Measurements from ENCODE around the gene MMS19. TPM values are rescaled to one million over a fixed set of nuclear protein-coding genes. Genes with fewer than 3 reads are reported as not detected.
"Not testable (repeated sequence)": the region's sequence is repeated elsewhere in the genome, so short reads cannot be mapped to it uniquely, and the experiment has no call there.

Gene MMS19
- total RNA-seq, 4 donors from 2014 or later: 62.8 to 116 (median 106) TPM

DNA sequence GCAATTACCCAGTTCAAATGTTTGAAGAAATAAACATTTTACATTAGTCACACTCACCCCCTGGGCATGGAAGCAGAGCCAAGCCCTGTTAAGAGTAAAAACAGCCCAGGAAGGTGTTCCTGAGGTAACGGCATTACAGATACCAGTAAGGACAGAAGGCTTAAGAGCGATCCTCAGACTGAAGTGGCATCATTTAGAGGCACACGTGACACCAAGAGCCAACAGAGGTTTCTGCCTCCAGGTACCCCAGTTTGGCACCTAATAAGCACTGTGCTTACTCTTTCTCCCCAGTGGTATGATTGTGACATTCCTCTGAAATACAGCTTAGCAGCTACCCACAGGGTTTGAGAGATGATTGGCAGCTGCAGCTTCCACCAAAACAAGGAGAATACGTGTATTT is 17.2 kb downstream of the MMS19 start:
- TF ChIP-seq EP300 (IDR thresholded peaks at IDR 0.05; ENCODE audit: low read depth): no peak
- no peak for TF ChIP-seq POLR2A (IDR thresholded peaks at IDR 0.05)
- TF ChIP-seq, protein P1, sequence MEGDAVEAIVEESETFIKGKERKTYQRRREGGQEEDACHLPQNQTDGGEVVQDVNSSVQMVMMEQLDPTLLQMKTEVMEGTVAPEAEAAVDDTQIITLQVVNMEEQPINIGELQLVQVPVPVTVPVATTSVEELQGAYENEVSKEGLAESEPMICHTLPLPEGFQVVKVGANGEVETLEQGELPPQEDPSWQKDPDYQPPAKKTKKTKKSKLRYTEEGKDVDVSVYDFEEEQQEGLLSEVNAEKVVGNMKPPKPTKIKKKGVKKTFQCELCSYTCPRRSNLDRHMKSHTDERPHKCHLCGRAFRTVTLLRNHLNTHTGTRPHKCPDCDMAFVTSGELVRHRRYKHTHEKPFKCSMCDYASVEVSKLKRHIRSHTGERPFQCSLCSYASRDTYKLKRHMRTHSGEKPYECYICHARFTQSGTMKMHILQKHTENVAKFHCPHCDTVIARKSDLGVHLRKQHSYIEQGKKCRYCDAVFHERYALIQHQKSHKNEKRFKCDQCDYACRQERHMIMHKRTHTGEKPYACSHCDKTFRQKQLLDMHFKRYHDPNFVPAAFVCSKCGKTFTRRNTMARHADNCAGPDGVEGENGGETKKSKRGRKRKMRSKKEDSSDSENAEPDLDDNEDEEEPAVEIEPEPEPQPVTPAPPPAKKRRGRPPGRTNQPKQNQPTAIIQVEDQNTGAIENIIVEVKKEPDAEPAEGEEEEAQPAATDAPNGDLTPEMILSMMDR (IDR thresholded peaks at IDR 0.05): no peak
- no peak for TF ChIP-seq POLR2AphosphoS5 (IDR thresholded peaks at IDR 0.05)
- H3K36me3 ChIP-seq: peaks cover 0 to 45% (median 20%) of the 10 kb centered on the region in 4 donors
- peaks cover 0 to 3% (median 0%) of the 10 kb centered on the region in 4 donors for H3K4me1 ChIP-seq
- intact Hi-C loops (cut with DNase I; ENCODE audit: low total_unique reads) (no loop called here), in situ Hi-C loops (cut with MboI; ENCODE audit: low pct_ligation_motif_present in 1 of 4, low pct_unique_long_range_greater_than_20kb in 1 of 4, low sequenced_read_pairs in 3 of 4) (no loop called here)
- H3K4me3 ChIP-seq: no peak overlapping the region
- DNase-seq: no peak
- H3K27ac ChIP-seq: no peak overlapping the region
- no peaks in the 10 kb centered on the region for H3K9me3 ChIP-seq
- H3K27me3 ChIP-seq: no peaks in the 10 kb centered on the region
- 95 to 100% methylated on average over 2 to 4 of the region's 4 CpGs for WGBS, 2 donors (ENCODE audit: low coverage in 1 of 2)

DNA sequence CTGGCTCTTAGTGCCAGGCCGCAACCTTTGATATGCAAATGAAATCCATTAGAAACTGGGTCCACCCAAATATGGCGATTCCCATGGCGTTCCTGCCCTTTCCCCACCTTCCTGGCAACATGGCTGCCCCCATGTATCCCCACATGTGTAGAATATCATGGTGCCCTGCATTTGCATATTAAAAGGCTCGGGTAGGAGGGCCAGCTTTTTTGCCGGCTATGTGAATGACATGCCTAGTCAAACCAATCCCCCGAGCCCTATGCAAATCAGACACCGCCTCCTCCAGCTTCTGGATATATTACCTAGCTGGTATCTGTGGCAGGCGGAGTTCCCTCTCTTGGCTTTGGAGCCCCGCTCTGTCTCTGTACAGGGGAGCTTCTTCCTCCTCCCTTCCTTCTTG is 18.3 kb downstream of the MMS19 start:
- Histone ChIP-seq H3K9me3 (no peaks in the 10 kb centered on the region), H3K27ac (no peak overlapping the region), H3K36me3 (peaks cover 0 to 56% (median 24%) of the 10 kb centered on the region in 4 donors), H3K4me3 (no peak overlapping the region), H3K4me1 (no peaks in the 10 kb centered on the region), H3K27me3 (no peaks in the 10 kb centered on the region)
- intact Hi-C loops (cut with DNase I; ENCODE audit: low total_unique reads) (no loop called here), in situ Hi-C loops (cut with MboI; ENCODE audit: low pct_ligation_motif_present in 1 of 4, low pct_unique_long_range_greater_than_20kb in 1 of 4, low sequenced_read_pairs in 3 of 4) (no loop called here)
- WGBS, 2 donors (ENCODE audit: low coverage in 1 of 2): 85 to 88% methylated on average over 5 to 9 of the region's 9 CpGs
- TF ChIP-seq POLR2AphosphoS5 (IDR thresholded peaks at IDR 0.05) (no peak), POLR2A (IDR thresholded peaks at IDR 0.05) (no peak), EP300 (IDR thresholded peaks at IDR 0.05; ENCODE audit: low read depth) (no peak)
- TF ChIP-seq, protein P1 (IDR thresholded peaks at IDR 0.05): no peak
- DNase-seq: no peak

DNA sequence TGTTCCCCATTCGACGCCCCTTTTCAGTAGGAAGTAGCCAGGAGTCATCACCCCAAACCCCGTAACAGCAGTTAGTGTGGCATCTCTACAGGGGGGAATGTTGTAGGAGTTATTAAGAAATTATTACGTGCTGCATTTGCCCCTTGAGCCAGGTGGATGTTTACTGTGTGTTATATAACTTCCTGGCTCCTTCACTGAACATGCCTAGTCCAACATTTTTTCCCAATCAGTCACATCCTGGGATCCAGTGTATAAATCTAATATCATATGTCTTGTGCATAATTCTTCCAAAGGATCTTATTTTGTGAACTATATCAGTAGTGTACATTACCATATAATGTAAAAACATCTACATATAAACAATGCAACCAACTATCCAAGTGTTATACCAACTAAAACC is 18.8 kb downstream of the MMS19 start:
- DNase-seq; H3K4me1 ChIP-seq; intact Hi-C loops (cut with DNase I; ENCODE audit: low total_unique reads); H3K27me3 ChIP-seq; H3K9me3 ChIP-seq; H3K4me3 ChIP-seq; in situ Hi-C loops (cut with MboI; ENCODE audit: low pct_ligation_motif_present in 1 of 4, low pct_unique_long_range_greater_than_20kb in 1 of 4, low sequenced_read_pairs in 3 of 4); H3K27ac ChIP-seq: not testable (repeated sequence)
- H3K36me3 ChIP-seq: peaks cover 0 to 60% (median 24%) of the 10 kb centered on the region in 4 donors
- 85% methylated on average over 4 of the region's 4 CpGs; no CpG with 5 or more reads in 1 of the 2 donors for WGBS, 2 donors (ENCODE audit: low coverage in 1 of 2)

DNA sequence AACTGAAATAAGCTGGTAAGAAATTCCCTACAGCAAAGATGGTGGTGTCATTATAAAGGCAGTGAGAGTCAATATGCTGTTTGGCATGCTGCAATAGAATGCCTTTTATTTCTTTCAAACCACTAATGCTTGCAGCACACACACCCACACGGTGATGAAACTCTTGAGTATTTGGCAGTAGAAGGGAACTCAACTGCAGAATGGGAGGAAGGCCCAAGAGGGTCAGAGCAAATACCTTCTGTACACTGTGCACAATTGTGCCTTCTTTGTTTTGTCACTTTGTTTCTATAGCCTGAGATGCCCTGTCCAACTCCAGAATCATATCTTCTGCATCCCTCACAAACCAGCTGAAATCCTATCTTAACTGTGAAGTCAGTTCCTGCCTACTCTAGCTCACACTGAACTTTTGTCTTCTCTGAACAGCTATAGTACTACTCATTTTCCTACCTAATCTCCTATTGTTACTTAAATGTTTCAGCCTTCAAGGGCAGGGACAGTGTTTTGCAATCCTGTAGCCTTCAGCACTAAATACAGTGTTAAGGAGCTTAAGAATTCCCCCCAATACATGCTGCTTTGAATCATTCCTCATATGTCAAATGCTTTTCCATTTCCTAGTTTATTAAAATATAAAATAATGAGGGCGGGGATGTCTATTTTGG is 22.2 kb downstream of the MMS19 start:
- H3K27me3 ChIP-seq: no peaks in the 10 kb centered on the region
- no peaks in the 10 kb centered on the region for H3K4me1 ChIP-seq
- H3K36me3 ChIP-seq: peaks cover 0 to 77% (median 38%) of the 10 kb centered on the region in 4 donors
- in situ Hi-C loops (cut with MboI; ENCODE audit: low pct_ligation_motif_present in 1 of 4, low pct_unique_long_range_greater_than_20kb in 1 of 4, low sequenced_read_pairs in 3 of 4) (no loop called here), intact Hi-C loops (cut with DNase I; ENCODE audit: low total_unique reads) (no loop called here)
- WGBS, 2 donors (ENCODE audit: low coverage in 1 of 2): 85 to 88% methylated on average over 1 to 2 of the region's 2 CpGs
- H3K4me3 ChIP-seq: no peak overlapping the region
- TF ChIP-seq EP300 (IDR thresholded peaks at IDR 0.05; ENCODE audit: low read depth): no peak
- TF ChIP-seq, protein P1 (IDR thresholded peaks at IDR 0.05): no peak
- TF ChIP-seq POLR2A (IDR thresholded peaks at IDR 0.05): no peak
- TF ChIP-seq POLR2AphosphoS5 (IDR thresholded peaks at IDR 0.05): no peak
- no peaks in the 10 kb centered on the region for H3K9me3 ChIP-seq
- H3K27ac ChIP-seq: no peak overlapping the region
- DNase-seq: no peak

DNA sequence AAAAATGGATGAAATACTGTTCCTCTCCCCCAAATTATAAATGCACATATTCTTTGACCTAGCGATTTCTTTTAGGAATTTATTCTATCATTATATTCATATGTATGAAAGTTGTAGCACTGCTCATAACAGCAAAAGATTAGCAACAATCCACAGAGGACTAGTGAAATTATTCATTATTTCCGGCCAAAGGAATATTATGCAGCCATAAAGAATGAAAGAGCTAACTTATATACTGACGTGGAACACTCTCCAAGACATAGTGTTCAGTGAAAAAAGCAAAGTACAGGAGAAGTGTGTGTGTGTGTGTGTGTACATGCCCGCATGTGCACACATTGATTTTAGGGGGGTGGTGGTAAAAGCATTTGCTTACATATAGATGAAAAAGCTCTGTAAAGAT is 23.3 kb downstream of the MMS19 start:
- no peaks in the 10 kb centered on the region for H3K4me1 ChIP-seq
- 96% methylated on average over 4 of the region's 4 CpGs for WGBS, 2 donors (ENCODE audit: low coverage in 1 of 2)
- no peaks in the 10 kb centered on the region for H3K27me3 ChIP-seq
- peaks cover 0 to 78% (median 36%) of the 10 kb centered on the region in 4 donors for H3K36me3 ChIP-seq
- TF ChIP-seq EP300 (IDR thresholded peaks at IDR 0.05; ENCODE audit: low read depth) (no peak), POLR2AphosphoS5 (IDR thresholded peaks at IDR 0.05) (no peak), POLR2A (IDR thresholded peaks at IDR 0.05) (no peak)
- TF ChIP-seq, protein P1 (IDR thresholded peaks at IDR 0.05): no peak
- no peak for DNase-seq
- in situ Hi-C loops (cut with MboI; ENCODE audit: low pct_ligation_motif_present in 1 of 4, low pct_unique_long_range_greater_than_20kb in 1 of 4, low sequenced_read_pairs in 3 of 4) (no loop called here), intact Hi-C loops (cut with DNase I; ENCODE audit: low total_unique reads) (no loop called here)
- no peak overlapping the region for H3K4me3 ChIP-seq
- no peak overlapping the region for H3K27ac ChIP-seq
- H3K9me3 ChIP-seq: no peaks in the 10 kb centered on the region

DNA sequence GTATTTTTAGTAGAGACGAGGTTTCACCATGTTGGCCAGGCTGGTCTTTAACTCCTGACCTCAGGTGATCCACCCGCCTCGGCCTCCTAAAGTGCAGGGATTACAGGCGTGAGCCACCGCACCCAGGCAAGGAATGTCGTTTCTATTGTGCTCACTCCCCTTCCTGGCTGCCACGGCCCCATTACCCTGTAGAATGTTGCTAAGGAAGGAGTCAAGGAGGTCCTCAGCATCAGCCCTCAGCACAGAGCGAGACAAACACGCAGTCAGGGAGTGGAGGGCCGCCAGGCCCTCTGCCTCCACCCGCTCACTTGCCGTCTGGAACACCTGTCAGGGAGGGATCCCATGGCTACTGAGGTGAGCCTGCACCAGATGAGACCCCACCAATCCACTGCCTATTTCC is 29.4 kb downstream of the MMS19 start:
- 88 to 100% methylated on average over 1 to 12 of the region's 12 CpGs for WGBS, 2 donors (ENCODE audit: low coverage in 1 of 2)
- intact Hi-C loops (cut with DNase I; ENCODE audit: low total_unique reads); H3K4me3 ChIP-seq; DNase-seq; H3K4me1 ChIP-seq; H3K27ac ChIP-seq; H3K27me3 ChIP-seq; H3K9me3 ChIP-seq: not testable (repeated sequence)
- in situ Hi-C loops (cut with MboI; ENCODE audit: low pct_ligation_motif_present in 1 of 4, low pct_unique_long_range_greater_than_20kb in 1 of 4, low sequenced_read_pairs in 3 of 4): loop anchor here in 2 of 4 donors (10.0 kb wide), 1 partner anchor 86 kb away; no protein-coding TSS in a partner anchor
- H3K36me3 ChIP-seq: peaks cover 0 to 79% (median 38%) of the 10 kb centered on the region in 4 donors

Measured in transverse colon (tissue), 4 donors.